GM12878 (cell line): ENCODE results near the gene PHC3. TPM values are rescaled to one million over a fixed set of nuclear protein-coding genes. Genes with fewer than 3 reads are reported as not detected.

ENCODE experiments used
- BACH1 ChIP-seq: fragments of 450-650 bp; IDR thresholded peaks from 2 replicates; pipeline ENCODE4 v1.6.1; 2017; ENCODE audit warnings: mild to moderate bottlenecking, borderline replicate concordance
- BHLHE40 ChIP-seq, 2 experiments: fragments of 450-650 bp in 1 of 2; IDR thresholded peaks; 2 replicates each; pipeline ENCODE4 v1.6.1; 2011 to 2017; ENCODE audit warnings: low read depth in 2 of 2, borderline replicate concordance in 1 of 2, improper control_type of control experiment in 1 of 2, low read length in 1 of 2, mild to moderate bottlenecking in 1 of 2
- BMI1 ChIP-seq: fragments of 450-650 bp; IDR thresholded peaks from 2 replicates; pipeline ENCODE4 v1.6.1; 2016; ENCODE audit warnings: mild to moderate bottlenecking, moderate library complexity, borderline replicate concordance
- BRCA1 ChIP-seq: IDR thresholded peaks from 2 replicates; pipeline ENCODE4 v1.6.1; 2011; ENCODE audit warnings: low read depth, low read length, improper control_type of control experiment
- CHD1 ChIP-seq: IDR thresholded peaks from 2 replicates; pipeline ENCODE4 v1.6.1; 2012; ENCODE audit warnings: low read depth, low read length, improper control_type of control experiment
- EED ChIP-seq: sonication (generic); IDR thresholded peaks from 2 replicates; pipeline ENCODE4 v1.6.1; 2016; ENCODE audit warnings: antibody characterized with exemption, low read depth
- EP300 ChIP-seq, 2 experiments: fragments of 150-350 bp in 1 of 2; IDR thresholded peaks; 2 replicates each; pipeline ENCODE4 v1.6.1; 2011 to 2012; ENCODE audit warnings: low read depth in 2 of 2, low read length in 2 of 2, borderline replicate concordance in 1 of 2, improper control_type of control experiment in 1 of 2, inconsistent platforms in 1 of 2; ENCODE audit not compliant: control insufficient read depth in 1 of 2
- ETV6 ChIP-seq, 2 experiments: fragments of 450-650 bp in 1 of 2; IDR thresholded peaks in 1 of 2; conservative IDR thresholded peaks in 1 of 2; 2 replicates each; pipeline ENCODE4 v1.6.1; 2014; ENCODE audit warnings: antibody characterized with exemption in 1 of 2, borderline replicate concordance in 1 of 2, low read depth in 1 of 2, mild to moderate bottlenecking in 1 of 2, moderate library complexity in 1 of 2
- GABPA ChIP-seq: IDR thresholded peaks from 2 replicates; pipeline ENCODE4 v1.6.1; 2014; ENCODE audit warnings: antibody characterized with exemption, low read depth, mild to moderate bottlenecking, inconsistent platforms
- IKZF1 ChIP-seq: fragments of 450-650 bp; conservative IDR thresholded peaks from 2 replicates; pipeline ENCODE4 v1.6.1; 2017; ENCODE audit warnings: antibody characterized with exemption, mild to moderate bottlenecking
- MTA2 ChIP-seq: fragments of 450-650 bp; IDR thresholded peaks from 2 replicates; pipeline ENCODE4 v1.6.1; 2016; ENCODE audit warnings: low read depth, mild to moderate bottlenecking, moderate library complexity
- NFIC ChIP-seq: IDR thresholded peaks from 2 replicates; pipeline ENCODE4 v1.6.1; 2012; ENCODE audit warnings: low read depth, mild to moderate bottlenecking, inconsistent platforms, low read length, moderate library complexity
- RAD21 ChIP-seq: IDR thresholded peaks from 2 replicates; pipeline ENCODE4 v1.6.1; 2011; ENCODE audit warnings: mild to moderate bottlenecking, low read depth, low read length, moderate library complexity; ENCODE audit not compliant: insufficient read depth
- RBBP5 ChIP-seq: fragments of 200-600 bp; sonication (generic); conservative IDR thresholded peaks from 2 replicates; pipeline ENCODE4 v1.6.1; 2016
- RCOR1 ChIP-seq: conservative IDR thresholded peaks from 2 replicates; pipeline ENCODE4 v1.6.1; 2012; ENCODE audit warnings: low read depth, low read length, improper control_type of control experiment
- STAT3 ChIP-seq: IDR thresholded peaks from 2 replicates; pipeline ENCODE4 v1.6.1; 2011; ENCODE audit warnings: low read depth, low read length, improper control_type of control experiment
- TCF3 ChIP-seq: IDR thresholded peaks from 2 replicates; pipeline ENCODE4 v1.6.1; 2012; ENCODE audit warnings: low read depth, mild to moderate bottlenecking, low read length, borderline replicate concordance; ENCODE audit not compliant: insufficient read depth
- ZNF274 ChIP-seq: IDR thresholded peaks from one replicate; pipeline ENCODE4 v1.8.0; 2011; ENCODE audit not compliant: insufficient read length, insufficient read depth
- polyA plus RNA-seq, 11 experiments: library from polyadenylated mRNA; depleted of rRNA in 4 of 11; unstranded in 6 of 11; stranded (reverse) in 5 of 11; fragments of >200 nt; fragmentation: Nextera tagmentation in 4 of 11; fragmentation: Illumina TruSeq in 1 of 11; extraction: Ambion mirVana in 4 of 11; extraction: Trizol in 1 of 11; gene quantifications; 1 replicate in 1 of 11; 2 replicates in 10 of 11; pipeline versions ENCODE4 v1.2.1 to v1.2.3, GENCODE V29; 2011 to 2016; ENCODE audit warnings: inconsistent platforms in 2 of 11, missing spikeins in 2 of 11, low read depth in 1 of 11
- total RNA-seq, 4 experiments: library from RNA; depleted of rRNA in 3 of 4; stranded (reverse); fragments of >200 nt in 3 of 4; fragmentation: Illumina TruSeq in 1 of 4; extraction: Trizol in 1 of 4; gene quantifications; 2 replicates each; pipeline versions ENCODE4 v1.2.1 to v1.2.3, GENCODE V29; 2013 to 2021
- TF ChIP-seq, protein P1 (sequence below): IDR thresholded peaks from 2 replicates; pipeline ENCODE4 v1.6.1; 2011; ENCODE audit warnings: mild to moderate bottlenecking, low read depth, low read length, moderate library complexity; ENCODE audit not compliant: insufficient replicate concordance
- TF ChIP-seq, protein P2 (sequence below): IDR thresholded peaks from 2 replicates; pipeline ENCODE4 v1.6.1; 2012; ENCODE audit warnings: low read depth, low read length, improper control_type of control experiment
- TF ChIP-seq, protein P3 (sequence below): IDR thresholded peaks from 2 replicates; pipeline ENCODE4 v1.6.1; 2012; ENCODE audit warnings: mild to moderate bottlenecking, low read depth, low read length

The PHC3 gene
- total and polyA plus RNA-seq, 10 of the 15 experiments (the other 5 are each of a cell fraction or from before 2014, with no cell fraction given) = 3.3 to 62.3 (median 22.1) TPM

DNA sequence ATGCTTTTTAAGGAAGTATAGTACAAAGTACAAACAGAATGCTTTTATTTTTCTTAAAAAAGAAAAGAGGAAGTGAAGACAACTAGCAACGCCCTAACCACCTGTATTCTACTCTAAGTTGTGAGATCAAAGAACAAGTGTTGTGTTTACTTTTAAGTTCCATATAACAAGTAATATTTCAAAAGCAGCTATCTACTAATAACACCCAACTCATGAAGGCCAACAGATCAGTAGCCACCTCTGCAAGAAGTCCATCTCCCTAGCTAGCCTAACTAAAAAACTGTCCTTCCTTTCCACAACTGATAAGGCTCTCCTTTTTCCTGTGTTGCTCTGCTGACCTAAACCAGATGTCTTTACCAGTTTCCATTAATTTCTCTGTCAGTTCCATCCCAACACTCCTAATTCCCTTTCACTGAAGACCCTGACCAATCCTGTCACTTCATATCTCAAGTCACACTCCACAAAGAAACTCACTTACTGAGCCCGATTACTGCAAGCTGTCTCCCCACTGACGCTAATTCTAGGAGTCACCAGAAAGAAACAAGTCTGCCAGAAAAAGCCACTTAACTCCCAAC is 26.9 kb downstream of the PHC3 start (continued):
- TF ChIP-seq RAD21 = no peak
- no peak for TF ChIP-seq CHD1
- peak; percentile 63 to 84; a peak in 3 of 4 replicates for TF ChIP-seq EP300 (IDR thresholded peaks at IDR 0.05; ENCODE audit: borderline replicate concordance in 1 of 2, control insufficient read depth in 1 of 2, low read depth in 2 of 2, low read length in 2 of 2)
- TF ChIP-seq ZNF274 = no peak
- TF ChIP-seq RCOR1 = 0 out of 2 replicates have a peak, but pooled peaks have one; percentile 32
- peak; percentile 71 for TF ChIP-seq NFIC
- TF ChIP-seq BRCA1 = no peak
- TF ChIP-seq, protein P1, sequence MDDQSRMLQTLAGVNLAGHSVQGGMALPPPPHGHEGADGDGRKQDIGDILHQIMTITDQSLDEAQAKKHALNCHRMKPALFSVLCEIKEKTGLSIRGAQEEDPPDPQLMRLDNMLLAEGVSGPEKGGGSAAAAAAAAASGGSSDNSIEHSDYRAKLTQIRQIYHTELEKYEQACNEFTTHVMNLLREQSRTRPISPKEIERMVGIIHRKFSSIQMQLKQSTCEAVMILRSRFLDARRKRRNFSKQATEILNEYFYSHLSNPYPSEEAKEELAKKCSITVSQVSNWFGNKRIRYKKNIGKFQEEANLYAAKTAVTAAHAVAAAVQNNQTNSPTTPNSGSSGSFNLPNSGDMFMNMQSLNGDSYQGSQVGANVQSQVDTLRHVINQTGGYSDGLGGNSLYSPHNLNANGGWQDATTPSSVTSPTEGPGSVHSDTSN = no peak
- peak; percentile 78 for TF ChIP-seq MTA2
- TF ChIP-seq GABPA = no peak
- no peak for TF ChIP-seq BHLHE40 (IDR thresholded peaks at IDR 0.05; ENCODE audit: borderline replicate concordance in 1 of 2, low read depth in 2 of 2, low read length in 1 of 2)
- peak; percentile 49; the same call in 1 of the 2 replicates for TF ChIP-seq EED
- no peak for TF ChIP-seq BACH1
- no peak for TF ChIP-seq STAT3
- TF ChIP-seq RBBP5 = no peak
- TF ChIP-seq BMI1 = no peak
- TF ChIP-seq, protein P2, sequence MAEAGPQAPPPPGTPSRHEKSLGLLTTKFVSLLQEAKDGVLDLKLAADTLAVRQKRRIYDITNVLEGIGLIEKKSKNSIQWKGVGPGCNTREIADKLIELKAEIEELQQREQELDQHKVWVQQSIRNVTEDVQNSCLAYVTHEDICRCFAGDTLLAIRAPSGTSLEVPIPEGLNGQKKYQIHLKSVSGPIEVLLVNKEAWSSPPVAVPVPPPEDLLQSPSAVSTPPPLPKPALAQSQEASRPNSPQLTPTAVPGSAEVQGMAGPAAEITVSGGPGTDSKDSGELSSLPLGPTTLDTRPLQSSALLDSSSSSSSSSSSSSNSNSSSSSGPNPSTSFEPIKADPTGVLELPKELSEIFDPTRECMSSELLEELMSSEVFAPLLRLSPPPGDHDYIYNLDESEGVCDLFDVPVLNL = no peak
- TF ChIP-seq TCF3 = no peak
- TF ChIP-seq IKZF1 = peak; percentile 36; the same call in 1 of the 2 replicates
- no peak for TF ChIP-seq ETV6 (conservative IDR thresholded peaks at IDR 0.05 in 1 of 2, IDR thresholded peaks at IDR 0.05 in 1 of 2; ENCODE audit: borderline replicate concordance in 1 of 2, low read depth in 1 of 2)
- TF ChIP-seq, protein P3, sequence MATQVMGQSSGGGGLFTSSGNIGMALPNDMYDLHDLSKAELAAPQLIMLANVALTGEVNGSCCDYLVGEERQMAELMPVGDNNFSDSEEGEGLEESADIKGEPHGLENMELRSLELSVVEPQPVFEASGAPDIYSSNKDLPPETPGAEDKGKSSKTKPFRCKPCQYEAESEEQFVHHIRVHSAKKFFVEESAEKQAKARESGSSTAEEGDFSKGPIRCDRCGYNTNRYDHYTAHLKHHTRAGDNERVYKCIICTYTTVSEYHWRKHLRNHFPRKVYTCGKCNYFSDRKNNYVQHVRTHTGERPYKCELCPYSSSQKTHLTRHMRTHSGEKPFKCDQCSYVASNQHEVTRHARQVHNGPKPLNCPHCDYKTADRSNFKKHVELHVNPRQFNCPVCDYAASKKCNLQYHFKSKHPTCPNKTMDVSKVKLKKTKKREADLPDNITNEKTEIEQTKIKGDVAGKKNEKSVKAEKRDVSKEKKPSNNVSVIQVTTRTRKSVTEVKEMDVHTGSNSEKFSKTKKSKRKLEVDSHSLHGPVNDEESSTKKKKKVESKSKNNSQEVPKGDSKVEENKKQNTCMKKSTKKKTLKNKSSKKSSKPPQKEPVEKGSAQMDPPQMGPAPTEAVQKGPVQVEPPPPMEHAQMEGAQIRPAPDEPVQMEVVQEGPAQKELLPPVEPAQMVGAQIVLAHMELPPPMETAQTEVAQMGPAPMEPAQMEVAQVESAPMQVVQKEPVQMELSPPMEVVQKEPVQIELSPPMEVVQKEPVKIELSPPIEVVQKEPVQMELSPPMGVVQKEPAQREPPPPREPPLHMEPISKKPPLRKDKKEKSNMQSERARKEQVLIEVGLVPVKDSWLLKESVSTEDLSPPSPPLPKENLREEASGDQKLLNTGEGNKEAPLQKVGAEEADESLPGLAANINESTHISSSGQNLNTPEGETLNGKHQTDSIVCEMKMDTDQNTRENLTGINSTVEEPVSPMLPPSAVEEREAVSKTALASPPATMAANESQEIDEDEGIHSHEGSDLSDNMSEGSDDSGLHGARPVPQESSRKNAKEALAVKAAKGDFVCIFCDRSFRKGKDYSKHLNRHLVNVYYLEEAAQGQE = no peak
